ENCODE results near the gene CLCN3.

GRCh38 chr4:169720529-169720928, 100.2 kb downstream of the CLCN3 start:
- TF ChIP-seq CTCF (IDR thresholded peaks at IDR 0.05) (no peak), REST (IDR thresholded peaks at IDR 0.05; ENCODE audit: insufficient read depth in 1 of 2, low read depth in 2 of 2, low read length in 1 of 2) (no peak), POLR2AphosphoS5 (IDR thresholded peaks at IDR 0.05; ENCODE audit: low read depth, low read length) (no peak)

Measured in Panc1 (cell line).